Loucy (cell line): ENCODE results near the gene GRPEL2.

ENCODE experiments used
- H2AFZ ChIP-seq: fragments of 200-600 bp; sonication (generic); 2 replicates; pipeline ENCODE4 v1.6.0; 2016; ENCODE audit warnings: antibody characterized with exemption, mild to moderate bottlenecking, low read length, moderate library complexity
- H3F3A ChIP-seq: fragments of 200-600 bp; 2 replicates; pipeline ENCODE4 v1.6.0; 2016; ENCODE audit warnings: antibody characterized with exemption, low read depth, mild to moderate bottlenecking
- H3K27me3 ChIP-seq: fragments of 200-600 bp; sonication (generic); 2 replicates; pipeline ENCODE4 v1.6.1; 2014; ENCODE audit warnings: low read length, mild to moderate bottlenecking; ENCODE audit not compliant: insufficient read depth, poor library complexity, severe bottlenecking
- H3K36me3 ChIP-seq: fragments of 200-600 bp; sonication (generic); 2 replicates; pipeline ENCODE4 v1.6.1; 2016; ENCODE audit warnings: low read length; ENCODE audit not compliant: insufficient read depth
- H3K4me1 ChIP-seq: fragments of 200-600 bp; sonication (generic); 2 replicates; pipeline ENCODE4 v1.5.1; 2014; ENCODE audit warnings: low read length, mild to moderate bottlenecking; ENCODE audit not compliant: insufficient read depth, poor library complexity, severe bottlenecking
- H3K4me2 ChIP-seq: fragments of 200-600 bp; sonication (generic); 2 replicates; pipeline ENCODE4 v1.6.0; 2014; ENCODE audit warnings: antibody characterized with exemption, low read length, low read depth, mild to moderate bottlenecking; ENCODE audit not compliant: poor library complexity, severe bottlenecking
- H3K4me3 ChIP-seq: fragments of 200-600 bp; sonication (generic); 2 replicates; pipeline ENCODE4 v1.5.1; 2014; ENCODE audit warnings: low read length, mild to moderate bottlenecking, mixed read lengths; ENCODE audit not compliant: poor library complexity, severe bottlenecking
- H3K79me2 ChIP-seq: fragments of 200-600 bp; sonication (generic); 2 replicates; pipeline ENCODE4 v1.6.1; 2014; ENCODE audit warnings: low read length; ENCODE audit not compliant: insufficient read depth
- H3K9ac ChIP-seq: fragments of 200-600 bp; sonication (generic); 2 replicates; pipeline ENCODE4 v1.6.0; 2014; ENCODE audit warnings: mild to moderate bottlenecking, low read depth, low read length, moderate library complexity; ENCODE audit not compliant: poor library complexity, severe bottlenecking
- H3K9me2 ChIP-seq: fragments of 200-600 bp; sonication (generic); replicated peaks from 2 replicates; pipeline ENCODE4 v1.6.1; 2016; ENCODE audit warnings: low read depth, low read length, mixed read lengths
- H3K9me3 ChIP-seq: fragments of 200-600 bp; sonication (generic); 2 replicates; pipeline ENCODE4 v1.6.1; 2014; ENCODE audit warnings: mild to moderate bottlenecking, antibody characterized with exemption, low read length, low read depth; ENCODE audit not compliant: insufficient read depth
- H4K20me1 ChIP-seq: fragments of 200-600 bp; sonication (generic); 2 replicates; pipeline ENCODE4 v1.6.0; 2014; ENCODE audit warnings: antibody characterized with exemption, low read length, mild to moderate bottlenecking; ENCODE audit not compliant: insufficient read depth, poor library complexity, severe bottlenecking
- CTCF ChIP-seq: fragments of 200-600 bp; sonication (generic); conservative IDR thresholded peaks from 2 replicates; pipeline ENCODE4 v1.5.1; 2014; ENCODE audit warnings: mild to moderate bottlenecking, antibody characterized with exemption, low read length
- EZH2phosphoT487 ChIP-seq: fragments of 200-600 bp; IDR thresholded peaks from 2 replicates; pipeline ENCODE4 v1.6.1; 2018; ENCODE audit warnings: antibody characterized with exemption, mild to moderate bottlenecking, moderate library complexity, borderline replicate concordance

Gene GRPEL2

GRCh38 chr5:149355688-149356087 lies 10.4 kb downstream of the GRPEL2 start:
- Histone ChIP-seq H2AFZ (no peak overlapping the region), H3K4me3 (no peak overlapping the region), H4K20me1 (peaks cover 26% of the 10 kb centered on the region), H3K79me2 (peaks cover 69% of the 10 kb centered on the region), H3K27me3 (no peaks in the 10 kb centered on the region), H3K36me3 (peaks cover 35% of the 10 kb centered on the region), H3F3A (peaks cover 4% of the 10 kb centered on the region; the same call in 1 of the 2 replicates), H3K9me3 (no peaks in the 10 kb centered on the region), H3K9me2 (no peaks in the 10 kb centered on the region), H3K4me1 (peaks cover 53% of the 10 kb centered on the region), H3K9ac (no peak overlapping the region), H3K4me2 (no peak overlapping the region)
- TF ChIP-seq CTCF, result no peak
- no peak for TF ChIP-seq EZH2phosphoT487

GRCh38 chr5:149356391-149356790 lies 11.1 kb downstream of the GRPEL2 start:
- H3K79me2 ChIP-seq, result peaks cover 62% of the 10 kb centered on the region
- H3K9me3 ChIP-seq, result no peaks in the 10 kb centered on the region
- no peaks in the 10 kb centered on the region for H3K27me3 ChIP-seq
- H2AFZ ChIP-seq, result no peak overlapping the region
- no peak overlapping the region for H3K9ac ChIP-seq
- no peak overlapping the region for H3K4me2 ChIP-seq
- TF ChIP-seq EZH2phosphoT487 (no peak), CTCF (no peak)
- peaks cover 28% of the 10 kb centered on the region for H3K36me3 ChIP-seq
- no peak overlapping the region for H3K4me3 ChIP-seq
- H3F3A ChIP-seq, result peaks cover 4% of the 10 kb centered on the region; the same call in 1 of the 2 replicates
- peaks cover 25% of the 10 kb centered on the region for H4K20me1 ChIP-seq
- H3K4me1 ChIP-seq, result peaks cover 54% of the 10 kb centered on the region
- H3K9me2 ChIP-seq, result no peaks in the 10 kb centered on the region

- Histone ChIP-seq H3K36me3 (peaks cover 16% of the 10 kb centered on the region), H3K4me1 (peaks cover 43% of the 10 kb centered on the region), H3K9me2 (no peaks in the 10 kb centered on the region), H4K20me1 (peaks cover 16% of the 10 kb centered on the region), H3F3A (peaks cover 4% of the 10 kb centered on the region; the same call in 1 of the 2 replicates), H2AFZ (peak within 1 kb of the TSS; percentile 90), H3K79me2 (peaks cover 49% of the 10 kb centered on the region), H3K9me3 (no peaks in the 10 kb centered on the region), H3K4me2 (peak within 1 kb of the TSS; percentile 89), H3K9ac (peak within 1 kb of the TSS; percentile 89), H3K4me3 (peak within 1 kb of the TSS; percentile 90), H3K27me3 (no peaks in the 10 kb centered on the region)
- no peak for TF ChIP-seq CTCF
- TF ChIP-seq EZH2phosphoT487, result no peak
These were observed 12.3 kb downstream of the GRPEL2 start, which contains the start of gene PCYOX1L for GRCh38 chr5:149357370-149358293. TSS of gene PCYOX1L (plus strand) at chr5:149358046. CDS start at chr5:149358069, 23 bp downstream.
